GM18499 (cell line): Measurements from ENCODE around the gene PTDSS2.

Source experiments
- ATAC-seq: cut with Tn5 transposase; IDR thresholded peaks from one replicate; pipeline ENCODE4 v1.9.1; 2021; ENCODE audit warnings: moderate number of reproducible peaks; ENCODE audit not compliant: insufficient read depth, unreplicated experiment

The PTDSS2 gene

GRCh38 chr11:488062-488461, 38.0 kb downstream of the PTDSS2 start:
- ATAC-seq: no peak

- no peak for ATAC-seq
These were observed 38.5 kb downstream of the PTDSS2 start for GRCh38 chr11:488579-488978.

- ATAC-seq: no peak
These were observed 38.9 kb downstream of the PTDSS2 start for GRCh38 chr11:488992-489391.

GRCh38 chr11:489610-490185, 39.6 kb downstream of the PTDSS2 start:
- ATAC-seq: no peak

GRCh38 chr11:490186-490929, 40.3 kb downstream of the PTDSS2 start:
- ATAC-seq: no peak

- ATAC-seq: no peak
These were observed 40.8 kb downstream of the PTDSS2 start for GRCh38 chr11:490930-491260.

GRCh38 chr11:491358-491757, 41.3 kb downstream of the PTDSS2 start:
- no peak for ATAC-seq

GRCh38 chr11:492427-493226, 42.5 kb downstream of the PTDSS2 start:
- ATAC-seq: no peak

- no peak for ATAC-seq
These were observed 44.9 kb downstream of the PTDSS2 start for GRCh38 chr11:494761-495536.

GRCh38 chr11:495537-495931, 45.5 kb downstream of the PTDSS2 start:
- ATAC-seq: no peak

- ATAC-seq: no peak
These were observed 46.9 kb downstream of the PTDSS2 start for GRCh38 chr11:496834-497564.

GRCh38 chr11:497565-498296, 47.7 kb downstream of the PTDSS2 start:
- no peak for ATAC-seq

GRCh38 chr11:498297-499181, 48.5 kb downstream of the PTDSS2 start:
- ATAC-seq: no peak

- ATAC-seq: no peak
These were observed 49.4 kb downstream of the PTDSS2 start for GRCh38 chr11:499201-500076.

GRCh38 chr11:501001-501682, 51.1 kb downstream of the PTDSS2 start:
- ATAC-seq: no peak

GRCh38 chr11:501683-502287, 51.7 kb downstream of the PTDSS2 start:
- ATAC-seq: no peak
